ENCODE data around the gene CMSS1.

Gene CMSS1

GRCh38 chr3:99878005-99878404, 60.3 kb downstream of the CMSS1 start:
- TF ChIP-seq CTCF (IDR thresholded peaks at IDR 0.05; ENCODE audit: insufficient read depth, missing control alignments) = no peak
- FAIRE-seq (no peak), DNase-seq (ENCODE audit: insufficient read length, low spot score) (no peak)

GRCh38 chr3:99879275-99879674, 61.6 kb downstream of the CMSS1 start:
- DNase-seq (ENCODE audit: insufficient read length, low spot score) (no peak), FAIRE-seq (no peak)
- TF ChIP-seq CTCF (IDR thresholded peaks at IDR 0.05; ENCODE audit: insufficient read depth, missing control alignments) = no peak

GRCh38 chr3:99881121-99881524, 63.5 kb downstream of the CMSS1 start:
- TF ChIP-seq CTCF (IDR thresholded peaks at IDR 0.05; ENCODE audit: insufficient read depth, missing control alignments) = no peak
- DNase-seq (ENCODE audit: insufficient read length, low spot score) (no peak), FAIRE-seq (no peak)

DNA sequence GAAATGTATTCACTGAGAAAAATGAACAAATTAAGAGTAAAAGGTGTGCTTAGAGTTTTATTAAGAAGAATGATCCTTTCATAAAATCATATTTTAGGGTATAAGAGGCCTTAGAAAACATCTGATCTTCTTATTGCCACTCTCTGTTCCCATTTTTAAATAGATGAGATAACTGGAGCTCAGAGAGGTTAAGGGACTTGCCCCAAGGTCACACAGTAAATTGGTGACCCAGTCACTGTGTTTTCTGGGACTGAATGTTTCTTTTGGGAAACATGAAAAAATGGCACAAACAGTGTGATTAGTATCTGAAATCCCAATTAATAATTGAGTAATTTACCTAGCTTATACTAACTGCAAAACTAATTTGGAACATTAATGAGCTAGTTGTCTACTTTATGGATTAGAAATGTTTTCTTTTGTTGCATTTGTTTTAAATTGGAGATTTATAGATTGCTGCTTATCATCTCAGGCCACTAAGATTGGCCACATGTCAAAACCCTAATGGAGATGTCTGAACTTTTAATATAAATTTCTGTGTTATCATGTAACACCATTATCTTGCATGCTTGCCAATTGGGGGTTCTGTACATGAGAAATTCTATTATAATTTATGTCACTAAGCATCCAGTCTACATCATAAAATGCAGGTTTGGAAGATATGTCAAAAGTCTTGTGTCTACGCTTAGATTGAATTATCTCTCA, 64.9 kb downstream of the CMSS1 start:
- DNase-seq (ENCODE audit: insufficient read length, low spot score) (no peak), FAIRE-seq (no peak)
- TF ChIP-seq CTCF (IDR thresholded peaks at IDR 0.05; ENCODE audit: insufficient read depth, missing control alignments) = no peak

DNA sequence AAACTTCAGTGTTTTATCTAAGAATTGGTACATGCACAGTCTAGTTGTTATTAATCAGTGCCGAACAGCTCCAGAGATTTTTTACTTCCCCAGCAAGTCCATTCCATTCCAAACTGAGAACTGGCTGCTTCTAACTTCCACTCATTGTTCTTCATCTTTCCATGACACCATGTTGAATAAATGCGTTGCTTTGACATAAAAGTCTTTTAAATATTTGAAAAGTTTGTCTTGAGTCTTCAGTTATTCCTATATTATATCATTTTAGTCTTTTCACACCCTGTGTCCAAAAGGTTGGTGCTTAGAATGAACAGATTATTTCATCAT, 65.4 kb downstream of the CMSS1 start:
- FAIRE-seq = no peak
- DNase-seq (ENCODE audit: insufficient read length, low spot score) = no peak

GRCh38 chr3:99883693-99884092, 66.0 kb downstream of the CMSS1 start:
- DNase-seq (ENCODE audit: insufficient read length, low spot score) = no peak
- no peak for TF ChIP-seq CTCF (IDR thresholded peaks at IDR 0.05; ENCODE audit: insufficient read depth, missing control alignments)
- FAIRE-seq = no peak

More for the DNA sequence above, 65.4 kb downstream of the CMSS1 start:
- no peak for TF ChIP-seq CTCF (IDR thresholded peaks at IDR 0.05; ENCODE audit: insufficient read depth, missing control alignments)

GRCh38 chr3:99884484-99884883, 66.8 kb downstream of the CMSS1 start:
- no peak for FAIRE-seq
- TF ChIP-seq CTCF (IDR thresholded peaks at IDR 0.05; ENCODE audit: insufficient read depth, missing control alignments) = no peak
- DNase-seq (ENCODE audit: insufficient read length, low spot score) = no peak

Data from D721Med (cell line).